Astrocyte (in vitro differentiated cells and primary cell): ENCODE measurements around the gene KRTAP1-3.

Source experiments
- EZH2 ChIP-seq: IDR thresholded peaks from 2 replicates; pipeline ENCODE4 v1.6.1; 2012; ENCODE audit warnings: mild to moderate bottlenecking, low read length, inconsistent platforms; ENCODE audit not compliant: insufficient read depth
- TF ChIP-seq, protein P1 (sequence below): IDR thresholded peaks from 2 replicates; pipeline ENCODE4 v1.5.1; 2011; ENCODE audit warnings: low read depth, mild to moderate bottlenecking, inconsistent platforms, low read length, moderate library complexity; ENCODE audit not compliant: insufficient read depth

DNA sequence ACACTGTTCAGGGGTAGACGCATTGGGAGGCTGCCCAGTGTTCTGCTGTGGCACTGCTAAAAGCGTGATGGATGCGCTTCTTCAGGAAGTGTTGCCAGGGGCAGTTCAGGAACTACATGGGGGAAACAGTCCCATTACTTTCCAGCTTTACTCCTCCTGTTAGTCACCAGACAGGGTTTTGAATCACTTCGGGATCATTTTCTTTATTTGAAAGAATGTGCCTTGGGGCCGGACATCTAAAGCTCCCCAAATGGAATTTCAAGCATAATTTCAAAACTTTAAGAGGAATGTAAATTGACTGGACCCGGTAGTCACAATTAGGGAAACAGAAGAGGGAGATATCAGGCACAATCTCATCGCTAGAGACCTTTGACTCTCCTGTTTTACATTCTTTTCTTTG lies 13.8 kb upstream of the KRTAP1-3 start:
- no peak for TF ChIP-seq EZH2
- TF ChIP-seq, protein P1, sequence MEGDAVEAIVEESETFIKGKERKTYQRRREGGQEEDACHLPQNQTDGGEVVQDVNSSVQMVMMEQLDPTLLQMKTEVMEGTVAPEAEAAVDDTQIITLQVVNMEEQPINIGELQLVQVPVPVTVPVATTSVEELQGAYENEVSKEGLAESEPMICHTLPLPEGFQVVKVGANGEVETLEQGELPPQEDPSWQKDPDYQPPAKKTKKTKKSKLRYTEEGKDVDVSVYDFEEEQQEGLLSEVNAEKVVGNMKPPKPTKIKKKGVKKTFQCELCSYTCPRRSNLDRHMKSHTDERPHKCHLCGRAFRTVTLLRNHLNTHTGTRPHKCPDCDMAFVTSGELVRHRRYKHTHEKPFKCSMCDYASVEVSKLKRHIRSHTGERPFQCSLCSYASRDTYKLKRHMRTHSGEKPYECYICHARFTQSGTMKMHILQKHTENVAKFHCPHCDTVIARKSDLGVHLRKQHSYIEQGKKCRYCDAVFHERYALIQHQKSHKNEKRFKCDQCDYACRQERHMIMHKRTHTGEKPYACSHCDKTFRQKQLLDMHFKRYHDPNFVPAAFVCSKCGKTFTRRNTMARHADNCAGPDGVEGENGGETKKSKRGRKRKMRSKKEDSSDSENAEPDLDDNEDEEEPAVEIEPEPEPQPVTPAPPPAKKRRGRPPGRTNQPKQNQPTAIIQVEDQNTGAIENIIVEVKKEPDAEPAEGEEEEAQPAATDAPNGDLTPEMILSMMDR: no peak
